NCI-H1048 (cell line): Measurements from ENCODE around the gene LGI4.
"Not testable (repeated sequence)": the region's sequence is repeated elsewhere in the genome, so short reads cannot be mapped to it uniquely, and the experiment has no call there.

Experiments used
- DNase-seq: peaks from one replicate; lab custom pipeline; 2025; lab: John Stamatoyannopoulos, UW

The LGI4 gene

DNA sequence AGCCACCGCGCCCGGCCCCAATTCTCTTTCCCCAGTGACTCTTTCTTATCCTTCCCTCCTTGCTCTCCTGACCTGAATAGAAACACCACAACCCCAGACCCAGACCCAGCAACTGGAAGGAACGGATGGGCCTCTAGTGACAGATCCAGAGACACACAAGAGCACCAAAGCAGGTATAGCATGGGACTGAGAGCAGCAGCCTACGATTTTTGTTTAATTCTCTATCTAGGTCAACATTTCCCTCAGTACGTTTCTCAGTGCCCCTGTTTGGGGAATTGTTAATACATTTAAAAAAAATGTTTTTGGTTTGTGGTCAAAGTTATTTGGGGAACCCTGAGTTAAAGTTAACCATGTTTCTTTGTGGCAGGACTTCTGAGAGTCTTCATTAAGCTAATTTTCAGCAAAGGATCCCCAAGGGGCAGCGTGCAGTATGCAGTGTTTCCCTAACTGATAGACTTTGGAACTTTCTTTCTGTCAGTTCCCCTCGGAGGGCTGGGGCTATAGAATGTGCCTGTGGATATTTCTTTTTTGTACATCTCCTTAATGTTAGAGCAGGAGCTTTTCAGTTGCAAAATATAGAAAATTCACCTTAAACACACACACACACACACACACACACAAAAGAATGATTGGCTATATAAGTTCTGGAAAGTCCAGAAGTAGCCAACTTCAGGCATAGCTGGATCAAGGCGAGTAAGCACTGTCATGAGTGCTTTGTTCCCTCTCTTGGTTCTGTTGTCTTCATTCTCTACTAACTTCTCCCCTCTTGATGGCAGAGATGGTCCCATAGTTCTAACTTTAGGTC, 26.0 kb upstream of the LGI4 start:
- no peak for DNase-seq

GRCh38 chr19:35159606-35160005, 24.7 kb upstream of the LGI4 start:
- no peak for DNase-seq

DNA sequence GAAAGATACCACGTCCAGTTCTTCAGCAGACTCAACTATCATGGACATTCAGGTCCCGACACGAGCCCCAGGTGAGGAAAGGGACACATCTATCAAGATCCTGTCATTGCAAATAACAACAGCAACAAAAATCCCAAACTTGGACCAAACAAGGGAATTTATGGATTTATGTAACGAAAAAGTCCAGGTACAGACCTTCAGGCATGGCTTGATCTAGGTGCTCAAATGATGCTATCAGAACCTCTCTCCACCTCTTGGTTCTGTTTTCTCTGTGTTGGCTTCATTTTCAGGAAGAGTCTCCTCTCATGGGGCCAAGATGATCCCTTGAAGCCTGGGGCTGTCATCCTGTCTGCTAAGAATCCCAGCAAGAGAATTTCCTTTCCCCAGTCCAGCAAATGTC, 22.6 kb upstream of the LGI4 start:
- DNase-seq, result no peak

DNA sequence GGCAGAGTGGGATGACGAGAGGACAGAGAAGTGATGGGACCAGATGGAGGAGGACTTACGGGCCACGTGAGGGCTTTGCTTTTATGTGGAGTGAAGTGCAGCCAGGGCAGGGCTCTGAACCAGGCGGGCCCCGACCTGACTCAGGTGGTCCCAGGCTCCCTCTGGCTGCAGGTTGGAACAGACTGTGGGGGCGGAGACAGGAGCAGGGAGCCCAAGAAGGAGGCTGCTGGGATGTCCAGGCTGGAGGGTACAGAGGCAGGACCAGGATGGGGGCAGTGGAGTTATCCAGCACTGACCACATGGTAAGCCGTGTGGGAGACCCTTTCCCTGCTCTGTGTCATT, 21.8 kb upstream of the LGI4 start:
- DNase-seq, result no peak

DNA sequence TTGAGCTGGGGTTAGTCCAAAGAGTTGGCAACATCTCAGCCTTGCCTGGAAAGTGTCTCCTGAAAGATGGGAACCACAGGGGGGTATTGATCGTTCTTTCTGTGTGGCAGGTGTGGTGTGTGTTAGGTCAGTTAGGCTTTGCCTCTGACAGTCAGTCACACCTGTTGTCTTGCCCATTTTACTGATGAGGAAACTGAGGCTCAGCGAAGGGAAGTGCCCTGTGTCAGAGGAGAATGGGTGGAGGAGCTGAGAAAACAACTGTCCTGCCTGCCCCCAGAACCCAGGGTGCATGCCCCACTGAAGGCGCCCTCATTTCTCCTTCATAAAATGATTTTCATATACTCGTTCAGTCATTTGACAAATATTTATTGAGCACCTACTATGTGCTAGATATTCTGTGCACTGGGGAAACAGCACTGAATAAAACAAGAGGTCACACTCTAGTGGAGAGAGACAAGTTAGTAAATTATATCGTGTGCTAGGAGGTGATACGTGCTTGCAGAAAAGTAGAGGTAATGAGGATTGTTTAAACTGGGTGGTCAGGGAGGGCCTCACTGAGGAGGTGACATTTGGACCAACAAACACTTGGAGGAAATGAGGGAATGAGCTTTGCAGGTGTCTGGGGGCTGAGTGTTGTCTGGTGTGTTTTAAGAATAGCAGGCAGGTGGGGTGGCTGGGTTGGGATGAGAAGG, 21.3 kb upstream of the LGI4 start:
- DNase-seq, result no peak

- DNase-seq, result no peak
Measured at GRCh38 chr19:35155441-35155840, 20.6 kb upstream of the LGI4 start.

GRCh38 chr19:35154525-35155406, 19.9 kb upstream of the LGI4 start, which contains the start of gene FXYD5:
Gene FXYD5 (plus strand): TSS chr19:35154735. CDS start chr19:35155551, 816 bp downstream.
- DNase-seq, result no peak

- DNase-seq, result no peak
Measured at GRCh38 chr19:35153701-35154524, 19.1 kb upstream of the LGI4 start.

DNA sequence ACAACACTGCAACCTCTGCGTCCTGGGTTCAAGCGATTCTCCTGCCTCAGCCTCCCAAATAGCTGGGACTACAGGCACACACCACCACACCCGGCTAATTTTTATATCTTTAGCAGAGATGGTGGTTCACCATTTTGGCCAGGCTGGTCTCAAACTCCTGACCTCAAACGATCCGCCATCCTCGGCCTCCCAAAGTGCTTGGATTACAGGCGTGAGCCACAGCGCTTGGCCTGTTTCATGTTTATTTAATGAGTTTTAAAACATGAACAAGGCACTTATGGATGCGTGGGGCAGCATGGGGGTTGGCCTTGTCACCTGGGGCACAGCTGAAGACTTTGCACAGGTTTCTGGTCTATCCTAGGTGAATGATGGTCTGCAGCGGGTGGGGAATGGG, 18.3 kb upstream of the LGI4 start:
- not testable (repeated sequence) for DNase-seq

GRCh38 chr19:35151273-35152065, 16.6 kb upstream of the LGI4 start:
- DNase-seq, result no peak

GRCh38 chr19:35150445-35150844, 15.6 kb upstream of the LGI4 start:
- DNase-seq, result no peak

GRCh38 chr19:35149463-35149862, 14.6 kb upstream of the LGI4 start:
- no peak for DNase-seq

GRCh38 chr19:35146746-35147459, 12.0 kb upstream of the LGI4 start:
- no peak for DNase-seq

DNA sequence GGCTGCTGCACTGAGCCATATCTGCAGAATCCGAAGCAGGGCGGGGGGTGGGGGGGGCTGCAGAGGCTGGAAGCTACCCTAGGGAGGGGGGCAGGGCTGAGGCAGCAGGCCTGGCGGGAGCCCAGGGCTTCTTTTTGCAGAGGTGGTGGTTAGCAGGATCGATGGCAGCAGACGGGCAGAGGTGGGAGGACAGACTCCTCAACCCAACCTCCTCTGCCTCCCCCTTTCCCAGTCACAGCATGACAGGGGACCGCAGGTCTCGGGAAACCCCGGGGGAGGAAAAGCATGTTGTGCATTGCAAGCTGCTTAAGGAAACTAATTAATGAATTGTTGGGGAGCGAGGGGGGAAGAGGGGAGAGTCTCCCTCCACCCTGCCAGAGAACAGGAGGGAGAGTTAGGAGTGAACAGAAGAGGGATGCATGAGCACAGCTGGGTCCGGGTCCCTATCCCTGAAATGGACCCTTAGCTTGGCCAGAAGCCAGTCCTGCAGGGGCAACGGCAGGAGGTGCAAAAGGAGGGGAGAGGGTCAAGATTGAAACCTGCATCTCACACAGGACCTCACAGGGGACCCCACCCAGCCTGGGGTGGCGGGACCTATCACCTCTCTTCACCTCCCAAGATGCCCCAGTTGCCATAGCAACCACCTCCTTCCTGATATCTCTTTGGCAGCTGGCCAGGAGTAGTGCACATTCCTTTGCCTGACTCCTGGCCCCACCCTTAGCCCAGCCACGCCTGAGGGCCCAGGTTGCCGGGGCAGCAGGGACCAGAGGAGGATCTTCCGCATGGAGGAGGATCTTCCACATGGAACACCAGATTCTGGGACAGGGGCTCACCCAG, 10.0 kb upstream of the LGI4 start:
- no peak for DNase-seq

DNA sequence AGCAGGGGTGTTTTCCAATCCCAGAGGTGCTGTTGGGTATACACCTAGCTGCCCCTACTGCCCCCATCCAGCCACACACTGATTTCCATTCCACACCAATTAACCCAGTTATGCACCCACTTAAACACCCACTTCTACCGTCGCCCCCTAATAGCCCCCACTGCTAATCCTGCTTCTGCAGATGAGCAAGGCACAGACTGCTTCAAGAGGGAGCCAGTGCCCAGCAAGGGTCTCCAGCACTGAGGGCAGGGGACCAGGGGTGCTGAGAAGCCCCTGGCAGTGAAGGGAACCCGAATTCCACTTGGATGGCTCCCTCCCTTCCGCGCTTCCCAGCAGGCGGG, 9.4 kb upstream of the LGI4 start:
- DNase-seq, result no peak

- no peak for DNase-seq
Measured at GRCh38 chr19:35143818-35144217, 9.0 kb upstream of the LGI4 start.

- DNase-seq, result no peak
Measured at GRCh38 chr19:35143231-35143715, 8.4 kb upstream of the LGI4 start, which contains the start of gene FXYD7. Gene FXYD7 (plus strand): TSS chr19:35143255. CDS start chr19:35143334, 79 bp downstream.

DNA sequence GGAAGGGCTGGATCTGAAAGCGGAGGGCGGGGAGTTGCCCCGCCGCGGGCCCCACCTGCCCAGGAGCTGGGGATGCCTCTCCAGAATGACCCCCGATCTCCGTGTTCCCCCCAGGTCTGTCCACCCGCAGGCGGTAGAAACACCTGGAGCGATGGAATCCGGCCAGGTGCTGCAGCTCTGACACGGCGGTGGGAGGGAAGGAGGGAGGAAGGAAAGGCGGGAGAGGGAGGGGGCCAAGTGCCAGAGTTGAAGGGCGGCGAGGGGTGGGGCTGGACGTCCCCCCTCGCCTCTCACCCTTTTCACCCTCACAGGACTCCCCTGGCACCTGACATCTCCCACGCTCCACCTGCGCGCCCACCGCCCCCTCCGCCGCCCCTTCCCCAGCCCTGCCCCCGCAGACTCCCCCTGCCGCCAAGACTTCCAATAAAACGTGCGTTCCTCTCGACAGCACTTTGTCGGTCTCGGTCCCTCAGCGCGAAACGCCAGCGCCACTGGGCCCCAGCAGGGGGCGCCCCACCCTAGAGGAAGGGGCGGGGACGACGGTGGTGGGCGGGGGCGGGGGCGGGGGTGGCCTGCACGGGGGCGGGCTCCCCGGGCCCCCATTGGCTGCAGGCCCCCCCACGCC, 7.9 kb upstream of the LGI4 start:
- DNase-seq, result no peak
